ENCODE measurements around the gene LILRB5.
"Not testable (repeated sequence)": the region's sequence is repeated elsewhere in the genome, so short reads cannot be mapped to it uniquely, and the experiment has no call there.

LILRB5 gene

GRCh38 chr19:54222474-54223276, 34.4 kb downstream of the LILRB5 start, which contains the start of gene LILRB3:
Gene LILRB3, minus strand, starts transcription at chr19:54223007. Its CDS starts 31 bp downstream, at chr19:54222976.
- H3K9me3 ChIP-seq (ENCODE audit: control insufficient read depth in 2 of 2, low read length in 2 of 2); H3K9ac ChIP-seq (ENCODE audit: low read length in 2 of 2); H3K27ac ChIP-seq (ENCODE audit: low read length); H3K4me1 ChIP-seq (ENCODE audit: control insufficient read depth, insufficient read depth, low read length); H3K36me3 ChIP-seq (ENCODE audit: control insufficient read depth in 2 of 2, insufficient read depth in 2 of 2, low read length in 2 of 2); H3K4me3 ChIP-seq (ENCODE audit: low read length in 2 of 2): not testable (repeated sequence)
- peaks cover 0 to 12% of the 10 kb centered on the region in 2 donors for H3K27me3 ChIP-seq (ENCODE audit: control insufficient read depth in 1 of 2, insufficient read depth in 2 of 2, low read length in 2 of 2)

GRCh38 chr19:54221947-54222346, 35.1 kb downstream of the LILRB5 start:
- H3K27ac ChIP-seq (ENCODE audit: low read length); H3K4me1 ChIP-seq (ENCODE audit: control insufficient read depth, insufficient read depth, low read length); H3K36me3 ChIP-seq (ENCODE audit: control insufficient read depth in 2 of 2, insufficient read depth in 2 of 2, low read length in 2 of 2); H3K9me3 ChIP-seq (ENCODE audit: control insufficient read depth in 2 of 2, low read length in 2 of 2); H3K9ac ChIP-seq (ENCODE audit: low read length in 2 of 2); H3K27me3 ChIP-seq (ENCODE audit: control insufficient read depth in 1 of 2, insufficient read depth in 2 of 2, low read length in 2 of 2); H3K4me3 ChIP-seq (ENCODE audit: low read length in 2 of 2): not testable (repeated sequence)

GRCh38 chr19:54219702-54220101, 37.4 kb downstream of the LILRB5 start:
- H3K36me3 ChIP-seq (ENCODE audit: control insufficient read depth in 2 of 2, insufficient read depth in 2 of 2, low read length in 2 of 2); H3K27ac ChIP-seq (ENCODE audit: low read length); H3K4me1 ChIP-seq (ENCODE audit: control insufficient read depth, insufficient read depth, low read length); H3K9me3 ChIP-seq (ENCODE audit: control insufficient read depth in 2 of 2, low read length in 2 of 2); H3K27me3 ChIP-seq (ENCODE audit: control insufficient read depth in 1 of 2, insufficient read depth in 2 of 2, low read length in 2 of 2); H3K9ac ChIP-seq (ENCODE audit: low read length in 2 of 2); H3K4me3 ChIP-seq (ENCODE audit: low read length in 2 of 2): not testable (repeated sequence)

GRCh38 chr19:54218960-54219661, 38.0 kb downstream of the LILRB5 start:
- Histone ChIP-seq H3K4me3 (ENCODE audit: low read length in 2 of 2) (no peak overlapping the region), H3K9me3 (ENCODE audit: control insufficient read depth in 2 of 2, low read length in 2 of 2) (no peaks in the 10 kb centered on the region), H3K36me3 (ENCODE audit: control insufficient read depth in 2 of 2, insufficient read depth in 2 of 2, low read length in 2 of 2) (no peaks in the 10 kb centered on the region), H3K9ac (ENCODE audit: low read length in 2 of 2) (no peak overlapping the region), H3K4me1 (ENCODE audit: control insufficient read depth, insufficient read depth, low read length) (no peaks in the 10 kb centered on the region), H3K27ac (ENCODE audit: low read length) (no peak overlapping the region), H3K27me3 (ENCODE audit: control insufficient read depth in 1 of 2, insufficient read depth in 2 of 2, low read length in 2 of 2) (peaks cover 0 to 6% of the 10 kb centered on the region in 2 donors)

- peaks cover 0 to 2% of the 10 kb centered on the region in 2 donors for H3K27me3 ChIP-seq (ENCODE audit: control insufficient read depth in 1 of 2, insufficient read depth in 2 of 2, low read length in 2 of 2)
- H3K9ac ChIP-seq (ENCODE audit: low read length in 2 of 2): no peak overlapping the region
- H3K9me3 ChIP-seq (ENCODE audit: control insufficient read depth in 2 of 2, low read length in 2 of 2): no peaks in the 10 kb centered on the region
- H3K36me3 ChIP-seq (ENCODE audit: control insufficient read depth in 2 of 2, insufficient read depth in 2 of 2, low read length in 2 of 2): no peaks in the 10 kb centered on the region
- no peak overlapping the region for H3K4me3 ChIP-seq (ENCODE audit: low read length in 2 of 2)
- H3K4me1 ChIP-seq (ENCODE audit: control insufficient read depth, insufficient read depth, low read length): no peaks in the 10 kb centered on the region
- H3K27ac ChIP-seq (ENCODE audit: low read length): no peak overlapping the region
These were observed 38.8 kb downstream of the LILRB5 start for GRCh38 chr19:54218259-54218658.

GRCh38 chr19:54217517-54218247, 39.4 kb downstream of the LILRB5 start:
- not testable (repeated sequence) for H3K4me1 ChIP-seq (ENCODE audit: control insufficient read depth, insufficient read depth, low read length); H3K27me3 ChIP-seq (ENCODE audit: control insufficient read depth in 1 of 2, insufficient read depth in 2 of 2, low read length in 2 of 2); H3K36me3 ChIP-seq (ENCODE audit: control insufficient read depth in 2 of 2, insufficient read depth in 2 of 2, low read length in 2 of 2); H3K9ac ChIP-seq (ENCODE audit: low read length in 2 of 2); H3K9me3 ChIP-seq (ENCODE audit: control insufficient read depth in 2 of 2, low read length in 2 of 2); H3K4me3 ChIP-seq (ENCODE audit: low read length in 2 of 2); H3K27ac ChIP-seq (ENCODE audit: low read length)

GRCh38 chr19:54216869-54217268, 40.2 kb downstream of the LILRB5 start:
- no peak overlapping the region for H3K9ac ChIP-seq (ENCODE audit: low read length in 2 of 2)
- no peaks in the 10 kb centered on the region for H3K27me3 ChIP-seq (ENCODE audit: control insufficient read depth in 1 of 2, insufficient read depth in 2 of 2, low read length in 2 of 2)
- no peaks in the 10 kb centered on the region for H3K36me3 ChIP-seq (ENCODE audit: control insufficient read depth in 2 of 2, insufficient read depth in 2 of 2, low read length in 2 of 2)
- no peaks in the 10 kb centered on the region for H3K9me3 ChIP-seq (ENCODE audit: control insufficient read depth in 2 of 2, low read length in 2 of 2)
- no peaks in the 10 kb centered on the region for H3K4me1 ChIP-seq (ENCODE audit: control insufficient read depth, insufficient read depth, low read length)
- H3K4me3 ChIP-seq (ENCODE audit: low read length in 2 of 2): no peak overlapping the region
- H3K27ac ChIP-seq (ENCODE audit: low read length): no peak overlapping the region

- H3K4me3 ChIP-seq (ENCODE audit: low read length in 2 of 2); H3K27me3 ChIP-seq (ENCODE audit: control insufficient read depth in 1 of 2, insufficient read depth in 2 of 2, low read length in 2 of 2); H3K4me1 ChIP-seq (ENCODE audit: control insufficient read depth, insufficient read depth, low read length); H3K9ac ChIP-seq (ENCODE audit: low read length in 2 of 2); H3K27ac ChIP-seq (ENCODE audit: low read length); H3K36me3 ChIP-seq (ENCODE audit: control insufficient read depth in 2 of 2, insufficient read depth in 2 of 2, low read length in 2 of 2); H3K9me3 ChIP-seq (ENCODE audit: control insufficient read depth in 2 of 2, low read length in 2 of 2): not testable (repeated sequence)
These were observed 42.3 kb downstream of the LILRB5 start for GRCh38 chr19:54214734-54215133.

- H3K27ac ChIP-seq (ENCODE audit: low read length); H3K36me3 ChIP-seq (ENCODE audit: control insufficient read depth in 2 of 2, insufficient read depth in 2 of 2, low read length in 2 of 2); H3K4me3 ChIP-seq (ENCODE audit: low read length in 2 of 2); H3K9ac ChIP-seq (ENCODE audit: low read length in 2 of 2); H3K27me3 ChIP-seq (ENCODE audit: control insufficient read depth in 1 of 2, insufficient read depth in 2 of 2, low read length in 2 of 2); H3K9me3 ChIP-seq (ENCODE audit: control insufficient read depth in 2 of 2, low read length in 2 of 2): not testable (repeated sequence)
- peaks cover 12% of the 10 kb centered on the region for H3K4me1 ChIP-seq (ENCODE audit: control insufficient read depth, insufficient read depth, low read length)
These were observed 42.9 kb downstream of the LILRB5 start for GRCh38 chr19:54214217-54214616.

GRCh38 chr19:54211235-54211634, 45.8 kb downstream of the LILRB5 start:
- H3K27ac ChIP-seq (ENCODE audit: low read length): no peak overlapping the region
- peaks cover 18 to 20% of the 10 kb centered on the region in 2 donors for H3K36me3 ChIP-seq (ENCODE audit: control insufficient read depth in 2 of 2, insufficient read depth in 2 of 2, low read length in 2 of 2)
- no peak overlapping the region for H3K4me3 ChIP-seq (ENCODE audit: low read length in 2 of 2)
- no peaks in the 10 kb centered on the region for H3K27me3 ChIP-seq (ENCODE audit: control insufficient read depth in 1 of 2, insufficient read depth in 2 of 2, low read length in 2 of 2)
- peaks cover 30% of the 10 kb centered on the region for H3K4me1 ChIP-seq (ENCODE audit: control insufficient read depth, insufficient read depth, low read length)
- H3K9ac ChIP-seq (ENCODE audit: low read length in 2 of 2): no peak overlapping the region
- no peaks in the 10 kb centered on the region for H3K9me3 ChIP-seq (ENCODE audit: control insufficient read depth in 2 of 2, low read length in 2 of 2)
